ACC112 (cell line): ENCODE measurements around the gene PPP4R3C.

Experiments
- H2AFZ ChIP-seq: fragments of 200-600 bp; sonication (generic); one replicate; pipeline ENCODE4 v1.6.0; 2017; ENCODE audit warnings: antibody characterized with exemption, low read length; ENCODE audit not compliant: unreplicated experiment
- H3K27ac ChIP-seq: fragments of 200-600 bp; sonication (generic); 2 replicates; pipeline ENCODE4 v1.5.1; 2014; ENCODE audit warnings: low read depth, mild to moderate bottlenecking, antibody characterized with exemption, low read length, moderate library complexity
- H3K27me3 ChIP-seq: fragments of 200-600 bp; sonication (generic); 2 replicates; pipeline ENCODE4 v1.6.1; 2014; ENCODE audit warnings: mild to moderate bottlenecking, antibody characterized with exemption, low read length, moderate library complexity, mixed read lengths; ENCODE audit not compliant: insufficient read depth
- H3K36me3 ChIP-seq: fragments of 200-600 bp; sonication (generic); 2 replicates; pipeline ENCODE4 v1.6.1; 2016; ENCODE audit warnings: mild to moderate bottlenecking, antibody characterized with exemption, low read length, moderate library complexity, mixed read lengths; ENCODE audit not compliant: insufficient read depth
- H3K4me1 ChIP-seq: fragments of 200-600 bp; sonication (generic); one replicate; pipeline ENCODE4 v1.6.1; 2016; ENCODE audit warnings: low read length, mixed read lengths; ENCODE audit not compliant: insufficient read depth, unreplicated experiment, control insufficient read depth
- H3K4me3 ChIP-seq: fragments of 200-600 bp; sonication (generic); 2 replicates; pipeline ENCODE4 v1.5.1; 2014; ENCODE audit warnings: mild to moderate bottlenecking, low read depth, low read length
- H3K79me2 ChIP-seq: fragments of 200-600 bp; sonication (generic); one replicate; pipeline ENCODE4 v1.6.0; 2016; ENCODE audit warnings: low read length; ENCODE audit not compliant: control insufficient read depth, unreplicated experiment, insufficient read depth

The PPP4R3C gene

DNA sequence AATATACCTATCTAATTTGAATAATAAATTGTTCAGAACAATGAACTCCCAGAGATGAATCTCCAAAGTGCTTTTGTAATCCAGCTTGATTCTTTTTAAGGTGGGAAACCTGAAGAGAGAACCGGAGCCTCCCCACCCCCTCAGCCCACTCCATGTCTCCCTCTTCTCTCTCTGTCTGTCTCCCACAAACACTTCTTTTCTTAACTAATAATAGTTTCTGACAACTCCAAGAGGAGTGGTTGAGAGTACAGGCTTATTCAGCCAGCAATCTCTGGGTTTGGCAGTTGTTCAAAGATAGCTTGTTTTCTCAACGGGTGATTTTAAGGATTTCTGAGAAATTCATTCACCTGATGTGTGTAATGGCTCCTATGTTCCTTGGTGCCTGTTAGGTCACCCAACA is 23.4 kb downstream of the PPP4R3C start:
- H3K27me3 ChIP-seq, result no peaks in the 10 kb centered on the region
- H3K4me3 ChIP-seq, result no peak overlapping the region

GRCh38 chrX:27438937-27439336 is 24.2 kb downstream of the PPP4R3C start:
- Histone ChIP-seq H3K4me3 (no peak overlapping the region), H3K79me2 (no peaks in the 10 kb centered on the region), H3K36me3 (no peaks in the 10 kb centered on the region), H3K27ac (no peak overlapping the region), H3K27me3 (no peaks in the 10 kb centered on the region), H2AFZ (no peak overlapping the region), H3K4me1 (no peaks in the 10 kb centered on the region)

More for the DNA sequence above, 23.4 kb downstream of the PPP4R3C start:
- Histone ChIP-seq H3K27ac (no peak overlapping the region), H3K4me1 (no peaks in the 10 kb centered on the region), H3K36me3 (no peaks in the 10 kb centered on the region), H3K79me2 (no peaks in the 10 kb centered on the region), H2AFZ (no peak overlapping the region)

- Histone ChIP-seq H3K4me1 (no peaks in the 10 kb centered on the region), H3K36me3 (no peaks in the 10 kb centered on the region), H3K79me2 (no peaks in the 10 kb centered on the region), H3K4me3 (no peak overlapping the region), H3K27ac (no peak overlapping the region), H3K27me3 (no peaks in the 10 kb centered on the region), H2AFZ (no peak overlapping the region)
These were observed 28.1 kb downstream of the PPP4R3C start for GRCh38 chrX:27435031-27435430.
